Mucosa of descending colon (tissue), 3 donors: ENCODE measurements around the gene ZNF33B. TPM values are rescaled to one million over a fixed set of nuclear protein-coding genes. Genes with fewer than 3 reads are reported as not detected.

Source experiments
- ATAC-seq: fragments of 200-7000 bp; cut with Tn5 transposase; one replicate; pipeline ENCODE4 v1.9.1; 2020; ENCODE audit warnings: mild to moderate bottlenecking, moderate library complexity
- DNase-seq, 3 donors: peaks; one replicate each; pipeline ENCODE4 v3.0.0-alpha.2; 2020
- H3K36me3 ChIP-seq: fragments of 200-600 bp; one replicate; pipeline ENCODE4 v1.8.0; 2021; ENCODE audit warnings: low read depth, mild to moderate bottlenecking
- H3K4me1 ChIP-seq: fragments of 200-600 bp; one replicate; pipeline ENCODE4 v1.8.0; 2021; ENCODE audit warnings: low read depth, mild to moderate bottlenecking
- H3K4me3 ChIP-seq: fragments of 200-600 bp; one replicate; pipeline ENCODE4 v1.8.0; 2021; ENCODE audit warnings: mild to moderate bottlenecking
- H3K9me3 ChIP-seq: fragments of 200-600 bp; one replicate; pipeline ENCODE4 v1.8.0; 2021; ENCODE audit warnings: mild to moderate bottlenecking
- CTCF ChIP-seq: fragments of 200-600 bp; IDR thresholded peaks from one replicate; pipeline ENCODE4 v1.8.0; 2022; ENCODE audit warnings: antibody characterized with exemption, mild to moderate bottlenecking
- intact Hi-C, 2 donors: fragments of 100-400 bp; cut with DNase I in 1 of 2; cut with micrococcal nuclease in 1 of 2; formaldehyde crosslinking; loops; one replicate each; pipeline versions ENCODE4 v1.11.0 to v1.11.1; 2022; cut with DNase I, micrococcal nuclease
- total RNA-seq, 3 donors: library from RNA; stranded (reverse); fragmentation: NEBNext Ultra II Directional in 2 of 3; extraction: Animal tissue kit (Norgen Biotek cat#: 25700) in 2 of 3; gene quantifications; one replicate each; pipeline versions ENCODE4 v1.2.1 to v1.2.4, GENCODE V29; 2021 to 2023
- donor health status: DM: no; HTN: no; CAD: no; lungs with moderate emphysema.
- donor health status: DM: no; HTN: no; CAD: no.
- donor health status: DM: no; HTN: yes; CAD: no.

ZNF33B gene
- total RNA-seq, 3 donors from 2014 or later, result 22.2 to 36.7 (median 28.2) TPM

- peaks cover 65% of the 10 kb centered on the region for H3K9me3 ChIP-seq
These were observed 94.5 kb downstream of the ZNF33B start for GRCh38 chr10:42543840-42544372.

More at GRCh38 chr10:42543840-42544372, 94.5 kb downstream of the ZNF33B start:
- Histone ChIP-seq H3K4me1 (no peaks in the 10 kb centered on the region), H3K4me3 (no peak overlapping the region), H3K36me3 (no peaks in the 10 kb centered on the region)
- intact Hi-C loops, result no loop called here
- DNase-seq, result no peak
- no peak for ATAC-seq
- no peak for TF ChIP-seq CTCF

Other genes starting within 250 kb of the ZNF33B start
- gene BMS1, start 144.2 kb upstream of the ZNF33B start, total RNA-seq, result 10 to 100 TPM; 11.0 to 14.5 (median 12.4) TPM